Measurements from ENCODE around the gene DGAT2. TPM values are rescaled to one million over a fixed set of nuclear protein-coding genes. Genes with fewer than 3 reads are reported as not detected.

The DGAT2 gene
- polyA plus RNA-seq, 3 donors: 140 to 1,953 (median 168) TPM

DNA sequence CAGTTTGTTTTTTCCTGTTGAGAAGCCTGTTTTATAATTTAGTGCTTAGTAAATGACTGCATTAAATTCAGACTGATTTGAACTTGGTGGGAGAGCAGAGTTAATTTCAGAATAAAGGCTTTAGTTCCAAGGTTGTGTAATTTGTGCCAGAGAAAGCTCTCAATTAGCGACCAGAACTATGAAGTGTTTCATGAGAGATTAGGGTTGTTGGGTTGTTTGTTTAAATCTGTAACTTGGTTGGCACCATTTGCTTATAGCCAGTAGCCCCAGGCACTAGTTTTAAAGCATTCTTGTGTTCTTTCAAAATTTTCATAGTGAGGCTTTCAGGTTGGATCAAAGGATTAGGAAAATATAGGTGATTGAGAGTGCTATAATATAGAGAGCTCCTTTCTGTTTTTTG, 71.9 kb downstream of the DGAT2 start:
- no peak overlapping the region for H3K27ac ChIP-seq (ENCODE audit: low read depth, low read length)
- 23 to 56% (median 49%) methylated on average over 1 of the region's 1 CpG for WGBS, 3 donors

DNA sequence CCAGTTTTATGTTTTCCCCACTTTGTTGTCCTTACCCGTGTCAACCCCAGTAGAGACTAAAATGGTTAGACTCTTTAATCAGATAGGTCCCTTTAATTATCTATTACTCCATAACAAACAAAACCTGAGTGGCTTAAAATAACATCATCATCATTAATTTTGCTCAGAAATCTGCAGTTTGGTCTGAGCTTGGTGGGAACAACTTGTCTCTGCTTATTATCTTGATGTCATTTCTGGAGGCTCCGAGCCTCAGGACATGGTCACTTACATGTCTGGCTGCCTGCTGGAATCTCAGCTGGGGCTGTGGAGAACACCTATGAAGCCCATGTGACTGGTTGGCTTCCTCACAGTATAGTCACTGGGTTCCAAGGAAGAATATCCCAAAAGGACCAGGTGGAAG, 73.2 kb downstream of the DGAT2 start:
- no peak overlapping the region for H3K27ac ChIP-seq (ENCODE audit: low read depth, low read length)
- WGBS, 3 donors: 90 to 92% (median 91%) methylated on average over 2 of the region's 2 CpGs

DNA sequence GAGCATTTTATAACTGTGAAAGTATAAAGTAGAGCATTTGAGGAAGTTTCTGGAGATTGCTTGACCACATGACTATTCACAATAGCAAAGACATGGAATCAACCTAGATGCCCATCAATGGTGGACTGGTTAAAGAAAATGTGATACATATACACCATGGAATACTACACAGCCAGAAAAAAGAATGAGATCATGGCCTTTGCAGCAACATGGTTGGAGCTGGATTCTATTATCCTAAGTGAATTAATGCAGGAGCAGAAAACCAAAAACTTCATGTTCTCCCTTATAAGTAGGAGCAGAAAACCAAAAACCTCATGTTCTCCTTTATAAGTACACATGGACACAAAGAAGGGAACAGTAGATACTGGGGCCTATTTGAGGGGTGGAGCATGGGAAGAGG, 76.7 kb downstream of the DGAT2 start:
- H3K27ac ChIP-seq (ENCODE audit: low read depth, low read length): no peak overlapping the region

DNA sequence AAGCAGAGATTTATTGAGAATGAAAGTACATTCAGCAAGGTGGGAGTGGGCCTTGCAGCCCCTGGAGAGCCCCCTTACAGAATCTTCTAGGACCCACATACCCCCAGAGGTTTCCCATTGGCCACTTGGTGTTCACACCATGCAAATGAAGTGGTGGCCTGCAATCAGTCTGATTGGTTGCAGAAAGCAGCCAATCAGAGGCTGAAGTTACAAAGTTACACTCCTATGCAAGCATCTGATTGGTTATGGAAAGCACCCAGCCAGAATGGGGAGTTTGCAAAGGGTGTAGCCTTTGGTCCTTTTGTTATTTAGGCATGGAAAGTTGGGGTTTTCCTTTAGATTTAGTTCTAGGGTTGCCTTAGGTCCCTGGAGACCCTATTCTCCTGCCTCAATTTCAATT, 81.3 kb downstream of the DGAT2 start:
- H3K27ac ChIP-seq (ENCODE audit: low read depth, low read length): no peak overlapping the region

DNA sequence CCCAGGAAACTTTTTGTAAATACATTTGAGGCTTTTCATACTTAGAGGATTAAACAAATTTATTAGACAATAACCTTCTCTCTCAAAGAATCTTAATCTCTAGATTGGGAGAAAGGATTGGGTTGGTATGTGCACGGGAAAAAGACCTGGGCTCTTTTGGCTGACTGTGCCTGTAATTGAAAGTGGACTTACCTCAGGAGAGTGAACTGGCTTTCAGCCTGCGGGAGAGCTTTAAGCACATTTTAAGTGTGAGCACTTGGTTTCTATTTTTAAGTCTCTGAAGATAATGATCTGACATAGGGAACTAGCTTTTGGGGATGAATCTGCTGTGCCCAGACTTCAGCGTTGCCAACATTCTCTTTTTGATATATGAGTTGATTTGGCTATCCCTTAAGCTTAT, 82.2 kb downstream of the DGAT2 start:
- no peak overlapping the region for H3K27ac ChIP-seq (ENCODE audit: low read depth, low read length)
- 14 to 63% (median 16%) methylated on average over 3 of the region's 3 CpGs for WGBS, 3 donors

Other genes with a start within 250 kb of the DGAT2 start
- gene GDPD5, start 242.8 kb upstream of the DGAT2 start, polyA plus RNA-seq: 10 to 100 TPM; 25.6 to 49.8 (median 34.1) TPM
- 100 to 1,000 TPM in 2 of 3 donors, 10 to 100 TPM in 1; 54.8 to 299 (median 110) TPM for gene SERPINH1, start 206.5 kb upstream of the DGAT2 start, polyA plus RNA-seq
- 1 to 10 TPM; 1.1 to 1.8 (median 1.3) TPM for gene MAP6, start 99.7 kb upstream of the DGAT2 start, polyA plus RNA-seq
- gene MOGAT2, start 50.9 kb upstream of the DGAT2 start, polyA plus RNA-seq: 1 to 10 TPM in 1 of 3 donors, under 1 TPM in 2; 0.18 to 2.0 (median 0.34) TPM
- 10 to 100 TPM in 2 of 3 donors, 1 to 10 TPM in 1; 3.8 to 19.2 (median 13.4) TPM for gene UVRAG, start 46.4 kb downstream of the DGAT2 start, polyA plus RNA-seq